SK-N-SH treated with all-trans-retinoic acid at 6 μM for 48 hours (cell line): ENCODE measurements around the gene AAR2.

Experiments used
- ATAC-seq: fragments of 200-7000 bp; cut with Tn5 transposase; 3 replicates; pipeline ENCODE4 v1.9.1; 2020; ENCODE audit warnings: mild to moderate bottlenecking, moderate library complexity
- ARNTL ChIP-seq: fragments of 450-650 bp; formaldehyde crosslinking; IDR thresholded peaks from 2 replicates; pipeline ENCODE4 v1.5.0; 2020; ENCODE audit warnings: low read depth, mild to moderate bottlenecking, moderate library complexity, borderline replicate concordance
- BACH2 ChIP-seq: fragments of 250-450 bp; sonication (Bioruptor Pico); IDR thresholded peaks from 2 replicates; pipeline ENCODE4 v1.9.0; 2021; ENCODE audit warnings: mild to moderate bottlenecking, borderline replicate concordance
- CSDC2 ChIP-seq: fragments of 250-450 bp; sonication (Bioruptor Pico); IDR thresholded peaks from 2 replicates; pipeline ENCODE4 v1.5.0; 2020; ENCODE audit warnings: mild to moderate bottlenecking, moderate library complexity
- GLIS3 ChIP-seq: fragments of 250-450 bp; sonication (Bioruptor Pico); IDR thresholded peaks from 2 replicates; pipeline ENCODE4 v1.5.0; 2020; ENCODE audit warnings: mild to moderate bottlenecking, moderate library complexity
- ISL1 ChIP-seq: fragments of 250-450 bp; sonication (Bioruptor Pico); IDR thresholded peaks from 2 replicates; pipeline ENCODE4 v2.1.2; 2022; ENCODE audit warnings: mild to moderate bottlenecking, moderate library complexity
- OSR1 ChIP-seq: fragments of 250-450 bp; sonication (Bioruptor Pico); IDR thresholded peaks from 2 replicates; pipeline ENCODE4 v1.8.0; 2022; ENCODE audit warnings: moderate library complexity, mild to moderate bottlenecking, inconsistent platforms
- PPARA ChIP-seq: fragments of 250-450 bp; sonication (Bioruptor Pico); IDR thresholded peaks from 2 replicates; pipeline ENCODE4 v1.5.0; 2020; ENCODE audit warnings: mild to moderate bottlenecking, borderline replicate concordance
- RARB ChIP-seq: fragments of 250-450 bp; sonication (Bioruptor Pico); IDR thresholded peaks from 2 replicates; pipeline ENCODE4 v1.8.0; 2021; ENCODE audit warnings: mild to moderate bottlenecking, moderate library complexity
- SNAI2 ChIP-seq: fragments of 250-450 bp; sonication (Bioruptor Pico); IDR thresholded peaks from 2 replicates; pipeline ENCODE4 v1.5.0; 2020; ENCODE audit warnings: mild to moderate bottlenecking, moderate library complexity
- TCF4 ChIP-seq: fragments of 250-450 bp; sonication (Bioruptor Pico); IDR thresholded peaks from 2 replicates; pipeline ENCODE4 v1.8.0; 2021; ENCODE audit warnings: mild to moderate bottlenecking, moderate library complexity, borderline replicate concordance
- ZC3H10 ChIP-seq: fragments of 250-450 bp; sonication (Bioruptor Pico); IDR thresholded peaks from 2 replicates; pipeline ENCODE4 v1.5.1; 2021; ENCODE audit warnings: mild to moderate bottlenecking, moderate library complexity
- ZFP3 ChIP-seq: fragments of 250-450 bp; sonication (Bioruptor Pico); IDR thresholded peaks from 2 replicates; pipeline ENCODE4 v1.5.0; 2020; ENCODE audit warnings: mild to moderate bottlenecking, moderate library complexity
- ZFP30 ChIP-seq: fragments of 450-650 bp; formaldehyde crosslinking; IDR thresholded peaks from 2 replicates; pipeline ENCODE4 v1.5.0; 2022; ENCODE audit warnings: mild to moderate bottlenecking, moderate library complexity
- ZNF565 ChIP-seq: fragments of 450-650 bp; formaldehyde crosslinking; conservative IDR thresholded peaks from 2 replicates; pipeline ENCODE4 v1.5.0; 2020; ENCODE audit warnings: low read depth, mild to moderate bottlenecking, moderate library complexity
- ZNF70 ChIP-seq: fragments of 450-650 bp; formaldehyde crosslinking; IDR thresholded peaks from 2 replicates; pipeline ENCODE4 v1.5.0; 2020; ENCODE audit warnings: mild to moderate bottlenecking, moderate library complexity
- ZNF8 ChIP-seq: fragments of 450-650 bp; formaldehyde crosslinking; IDR thresholded peaks from 2 replicates; pipeline ENCODE4 v1.5.0; 2020; ENCODE audit warnings: mild to moderate bottlenecking, moderate library complexity
- TF ChIP-seq, protein P1 (sequence below): fragments of 250-450 bp; sonication (Bioruptor Pico); IDR thresholded peaks from 2 replicates; pipeline ENCODE4 v1.5.1; 2020; ENCODE audit warnings: low read depth, mild to moderate bottlenecking, moderate library complexity
- TF ChIP-seq, protein P2 (sequence below): fragments of 250-450 bp; sonication (Bioruptor Pico); IDR thresholded peaks from 2 replicates; pipeline ENCODE4 v1.5.0; 2020; ENCODE audit warnings: mild to moderate bottlenecking, moderate library complexity
- TF ChIP-seq, protein P3 (sequence below): fragments of 250-450 bp; sonication (Bioruptor Pico); IDR thresholded peaks from 2 replicates; pipeline ENCODE4 v1.5.1; 2021; ENCODE audit warnings: mild to moderate bottlenecking, moderate library complexity

AAR2 gene

DNA sequence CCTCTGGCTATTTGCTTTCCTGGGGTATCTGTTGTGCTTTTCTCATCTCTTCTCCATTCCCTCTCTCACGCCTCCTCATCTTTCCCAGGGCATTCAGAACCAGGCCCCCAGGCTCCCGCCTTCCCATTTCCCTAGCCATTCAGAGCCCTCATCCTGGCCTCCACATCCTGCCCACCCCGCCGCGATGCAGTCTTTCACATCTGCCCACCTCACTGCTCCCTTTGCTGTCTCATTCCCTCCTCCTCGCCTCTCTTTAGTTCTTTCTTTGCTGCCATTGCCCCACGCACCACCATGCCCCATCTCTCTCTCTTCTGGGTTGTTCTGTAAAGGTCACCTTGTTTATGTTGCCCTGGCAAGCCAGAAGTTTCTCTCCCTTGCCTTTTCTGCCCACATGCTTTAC is 10.6 kb upstream of the AAR2 start:
- TF ChIP-seq ARNTL (CRISPR knock-in tag) (no peak), ZNF8 (CRISPR knock-in tag) (no peak), ZFP3 (CRISPR knock-in tag) (no peak), GLIS3 (CRISPR knock-in tag) (no peak), TCF4 (CRISPR knock-in tag) (no peak), ZC3H10 (CRISPR knock-in tag) (no peak)
- TF ChIP-seq, protein P1, sequence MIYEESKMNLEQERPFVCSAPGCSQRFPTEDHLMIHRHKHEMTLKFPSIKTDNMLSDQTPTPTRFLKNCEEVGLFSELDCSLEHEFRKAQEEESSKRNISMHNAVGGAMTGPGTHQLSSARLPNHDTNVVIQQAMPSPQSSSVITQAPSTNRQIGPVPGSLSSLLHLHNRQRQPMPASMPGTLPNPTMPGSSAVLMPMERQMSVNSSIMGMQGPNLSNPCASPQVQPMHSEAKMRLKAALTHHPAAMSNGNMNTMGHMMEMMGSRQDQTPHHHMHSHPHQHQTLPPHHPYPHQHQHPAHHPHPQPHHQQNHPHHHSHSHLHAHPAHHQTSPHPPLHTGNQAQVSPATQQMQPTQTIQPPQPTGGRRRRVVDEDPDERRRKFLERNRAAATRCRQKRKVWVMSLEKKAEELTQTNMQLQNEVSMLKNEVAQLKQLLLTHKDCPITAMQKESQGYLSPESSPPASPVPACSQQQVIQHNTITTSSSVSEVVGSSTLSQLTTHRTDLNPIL: no peak
- TF ChIP-seq, protein P2, sequence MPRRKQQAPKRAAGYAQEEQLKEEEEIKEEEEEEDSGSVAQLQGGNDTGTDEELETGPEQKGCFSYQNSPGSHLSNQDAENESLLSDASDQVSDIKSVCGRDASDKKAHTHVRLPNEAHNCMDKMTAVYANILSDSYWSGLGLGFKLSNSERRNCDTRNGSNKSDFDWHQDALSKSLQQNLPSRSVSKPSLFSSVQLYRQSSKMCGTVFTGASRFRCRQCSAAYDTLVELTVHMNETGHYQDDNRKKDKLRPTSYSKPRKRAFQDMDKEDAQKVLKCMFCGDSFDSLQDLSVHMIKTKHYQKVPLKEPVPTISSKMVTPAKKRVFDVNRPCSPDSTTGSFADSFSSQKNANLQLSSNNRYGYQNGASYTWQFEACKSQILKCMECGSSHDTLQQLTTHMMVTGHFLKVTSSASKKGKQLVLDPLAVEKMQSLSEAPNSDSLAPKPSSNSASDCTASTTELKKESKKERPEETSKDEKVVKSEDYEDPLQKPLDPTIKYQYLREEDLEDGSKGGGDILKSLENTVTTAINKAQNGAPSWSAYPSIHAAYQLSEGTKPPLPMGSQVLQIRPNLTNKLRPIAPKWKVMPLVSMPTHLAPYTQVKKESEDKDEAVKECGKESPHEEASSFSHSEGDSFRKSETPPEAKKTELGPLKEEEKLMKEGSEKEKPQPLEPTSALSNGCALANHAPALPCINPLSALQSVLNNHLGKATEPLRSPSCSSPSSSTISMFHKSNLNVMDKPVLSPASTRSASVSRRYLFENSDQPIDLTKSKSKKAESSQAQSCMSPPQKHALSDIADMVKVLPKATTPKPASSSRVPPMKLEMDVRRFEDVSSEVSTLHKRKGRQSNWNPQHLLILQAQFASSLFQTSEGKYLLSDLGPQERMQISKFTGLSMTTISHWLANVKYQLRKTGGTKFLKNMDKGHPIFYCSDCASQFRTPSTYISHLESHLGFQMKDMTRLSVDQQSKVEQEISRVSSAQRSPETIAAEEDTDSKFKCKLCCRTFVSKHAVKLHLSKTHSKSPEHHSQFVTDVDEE (CRISPR knock-in tag): no peak
- no peak for ATAC-seq

DNA sequence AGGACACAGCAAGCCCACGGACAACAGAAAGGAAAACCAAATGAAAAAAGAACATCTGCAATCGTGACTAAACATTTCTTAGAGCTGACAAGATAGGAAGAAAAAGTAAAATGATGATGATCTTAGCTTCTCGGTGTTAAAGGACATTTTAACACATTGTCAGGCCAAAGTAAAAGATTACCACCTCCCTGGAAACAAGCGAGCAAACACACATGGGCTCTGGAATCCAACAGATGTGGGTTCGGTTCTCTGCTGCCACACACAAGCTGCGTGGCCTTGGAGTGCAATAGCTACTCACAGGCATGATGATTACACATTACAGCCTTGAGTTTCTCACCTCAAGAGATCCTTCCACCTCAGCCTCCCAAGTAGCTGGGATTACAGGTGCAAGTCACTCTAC is 7.5 kb upstream of the AAR2 start:
- no peak for ATAC-seq
- TF ChIP-seq, protein P3, sequence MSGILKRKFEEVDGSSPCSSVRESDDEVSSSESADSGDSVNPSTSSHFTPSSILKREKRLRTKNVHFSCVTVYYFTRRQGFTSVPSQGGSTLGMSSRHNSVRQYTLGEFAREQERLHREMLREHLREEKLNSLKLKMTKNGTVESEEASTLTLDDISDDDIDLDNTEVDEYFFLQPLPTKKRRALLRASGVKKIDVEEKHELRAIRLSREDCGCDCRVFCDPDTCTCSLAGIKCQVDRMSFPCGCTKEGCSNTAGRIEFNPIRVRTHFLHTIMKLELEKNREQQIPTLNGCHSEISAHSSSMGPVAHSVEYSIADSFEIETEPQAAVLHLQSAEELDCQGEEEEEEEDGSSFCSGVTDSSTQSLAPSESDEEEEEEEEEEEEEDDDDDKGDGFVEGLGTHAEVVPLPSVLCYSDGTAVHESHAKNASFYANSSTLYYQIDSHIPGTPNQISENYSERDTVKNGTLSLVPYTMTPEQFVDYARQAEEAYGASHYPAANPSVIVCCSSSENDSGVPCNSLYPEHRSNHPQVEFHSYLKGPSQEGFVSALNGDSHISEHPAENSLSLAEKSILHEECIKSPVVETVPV (CRISPR knock-in tag): no peak
- TF ChIP-seq SNAI2 (CRISPR knock-in tag): no peak
- TF ChIP-seq GLIS3 (CRISPR knock-in tag): no peak
- TF ChIP-seq ZFP3 (CRISPR knock-in tag): no peak
- no peak for TF ChIP-seq TCF4 (CRISPR knock-in tag)
- TF ChIP-seq ZFP30 (CRISPR knock-in tag): no peak
- no peak for TF ChIP-seq OSR1 (CRISPR knock-in tag)
- TF ChIP-seq, protein P1: no peak
- TF ChIP-seq ISL1 (CRISPR knock-in tag): no peak
- TF ChIP-seq BACH2 (CRISPR knock-in tag): no peak
- TF ChIP-seq RARB: no peak

DNA sequence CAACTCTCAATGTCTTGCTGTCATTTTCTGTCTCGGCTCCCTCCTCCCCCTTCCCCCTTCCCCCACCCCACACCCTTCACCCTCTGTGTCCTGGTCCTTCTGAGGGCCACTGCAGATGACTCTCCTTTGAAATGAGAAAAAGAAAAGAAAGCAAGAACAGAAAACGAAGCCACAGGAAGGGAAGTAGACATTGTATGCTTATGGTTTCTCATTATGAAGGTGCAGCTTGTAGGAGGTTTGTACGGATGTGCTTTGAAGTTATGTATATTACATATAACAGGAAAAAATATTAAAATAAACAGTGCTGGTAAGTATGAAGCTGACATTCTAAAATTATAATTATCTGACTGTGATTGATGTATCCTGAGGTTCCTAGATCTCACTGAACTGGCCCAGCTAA is 6.3 kb upstream of the AAR2 start:
- TF ChIP-seq BACH2 (CRISPR knock-in tag): no peak
- no peak for TF ChIP-seq ZFP30 (CRISPR knock-in tag)
- TF ChIP-seq ZNF565: no peak
- TF ChIP-seq TCF4 (CRISPR knock-in tag): no peak
- ATAC-seq: no peak

DNA sequence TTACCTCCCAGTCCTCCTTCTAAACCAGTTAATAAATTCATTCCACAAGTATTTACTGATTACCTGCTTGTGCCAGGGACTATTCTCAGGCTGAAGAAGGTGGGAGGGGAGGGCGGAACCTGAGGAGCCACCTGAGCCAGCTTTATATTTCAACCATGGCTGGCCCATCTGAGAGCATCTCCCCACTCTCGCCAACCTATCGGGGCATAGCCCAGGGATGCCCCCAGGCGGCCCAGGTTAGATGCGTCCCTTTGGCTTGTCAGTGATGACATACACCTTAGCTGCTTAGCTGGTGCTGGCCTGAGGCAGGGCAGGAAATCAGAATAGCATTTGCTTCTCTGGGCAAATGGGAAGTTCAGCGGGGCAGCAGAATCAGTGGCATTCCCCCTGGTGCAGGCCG is 4.9 kb upstream of the AAR2 start:
- TF ChIP-seq PPARA (CRISPR knock-in tag) (no peak), ZNF565 (no peak), ZNF8 (CRISPR knock-in tag) (no peak)
- TF ChIP-seq, protein P1: no peak
- no peak for ATAC-seq

DNA sequence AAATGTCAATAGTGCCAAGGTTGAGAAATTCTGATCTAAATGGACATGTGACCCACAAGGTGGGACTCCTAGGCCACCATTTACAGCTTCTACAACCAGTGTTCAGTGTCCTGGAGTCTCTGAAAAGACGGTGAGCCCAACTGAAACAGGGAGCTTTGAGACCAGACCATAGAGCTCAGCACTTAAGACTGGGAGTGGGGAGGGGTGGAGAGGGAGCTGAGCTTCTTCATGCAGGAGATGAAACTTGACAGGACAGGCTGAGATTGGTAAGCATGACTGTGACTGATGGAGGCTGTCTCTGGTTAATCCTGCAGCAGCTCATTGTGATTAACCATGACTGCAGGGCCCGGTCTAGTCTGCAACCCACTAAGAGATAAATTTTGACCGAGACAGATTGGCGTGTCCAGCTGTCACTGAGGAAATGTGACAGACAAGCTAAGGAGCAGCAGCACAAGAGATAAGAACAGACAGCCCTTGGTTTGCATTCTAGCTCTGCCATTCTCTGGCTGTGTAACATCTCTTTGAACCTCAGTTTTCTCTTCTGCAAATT is 1.4 kb upstream of the AAR2 start:
- TF ChIP-seq TCF4 (CRISPR knock-in tag) (no peak), CSDC2 (CRISPR knock-in tag) (no peak), ARNTL (CRISPR knock-in tag) (no peak), GLIS3 (CRISPR knock-in tag) (no peak), ZNF70 (CRISPR knock-in tag) (no peak), BACH2 (CRISPR knock-in tag) (no peak), ZFP3 (CRISPR knock-in tag) (no peak), ZNF565 (no peak)
- TF ChIP-seq, protein P2 (CRISPR knock-in tag): no peak
- TF ChIP-seq, protein P3 (CRISPR knock-in tag): no peak

More for the DNA sequence above, 1.4 kb upstream of the AAR2 start:
- ATAC-seq: no peak
